HepG2 (cell line): ENCODE measurements around the gene LENG1. TPM values are rescaled to one million over a fixed set of nuclear protein-coding genes. Genes with fewer than 3 reads are reported as not detected.

ENCODE experiments used
- ATAC-seq: fragments of 200-7000 bp; cut with Tn5 transposase; 3 replicates; pipeline ENCODE4 v1.9.1; 2020; ENCODE audit warnings: mild to moderate bottlenecking, moderate library complexity
- BruUV-seq: library from RNA; stranded (reverse); fragments of 400-500 nt; replicated peaks from 2 replicates; lab custom pipeline; 2021; lab: Mats Ljungman, UMichigan
- CTCF ChIA-PET: fragments of 300-600 bp; formaldehyde crosslinking; extraction: SDS; loops from one replicate; lab custom pipeline; 2021; ENCODE audit warnings: low total read pairs, inconsistent platforms, low intra/inter-chr PET ratio; lab: Yijun Ruan, JAX
- POLR2A ChIA-PET: fragments of 350-600 bp; sonication (Branson Sonifier 250); formaldehyde crosslinking; loops from one replicate; lab custom pipeline; 2020; ENCODE audit warnings: antibody characterized with exemption, inconsistent platforms; lab: Yijun Ruan, JAX
- DNase-seq: peaks from one replicate; pipeline ENCODE4 v3.0.0-alpha.2; 2015; ENCODE audit warnings: low spot score
- FAIRE-seq: peaks from 3 replicates; lab custom pipeline; 2011; peaks lifted over from hg19 to GRCh38; lab: Jason Lieb, UNC
- H2AFZ ChIP-seq: one replicate; pipeline ENCODE4 v1.6.1; 2011; ENCODE audit warnings: low read length, inconsistent platforms
- H3K27ac ChIP-seq: fragments of 300-600 bp; 3 replicates; pipeline ENCODE4 v1.8.0; 2011; ENCODE audit warnings: mixed run types, mild to moderate bottlenecking, mixed read lengths, low read length, inconsistent platforms; ENCODE audit not compliant: insufficient read depth; ENCODE audit errors: extremely low read length
- H3K27me3 ChIP-seq, 2 experiments: fragments of 200-600 bp in 1 of 2; 2 replicates in 1 of 2; 3 replicates in 1 of 2; pipeline versions ENCODE4 v1.6.0 to v1.8.0; 2011; ENCODE audit warnings: low read length in 2 of 2, mild to moderate bottlenecking in 2 of 2, moderate library complexity in 2 of 2, inconsistent platforms in 1 of 2; ENCODE audit not compliant: insufficient read depth in 2 of 2, control insufficient read depth in 1 of 2
- H3K36me3 ChIP-seq, 2 experiments: fragments of 200-600 bp in 1 of 2; replicated peaks in 1 of 2; 2 replicates in 1 of 2; 3 replicates in 1 of 2; pipeline versions ENCODE4 v1.5.1 to v1.8.0; 2011; ENCODE audit warnings: low read length in 2 of 2, inconsistent platforms in 1 of 2; ENCODE audit not compliant: insufficient read depth in 2 of 2, control insufficient read depth in 1 of 2
- H3K4me1 ChIP-seq: 2 replicates; pipeline ENCODE4 v1.5.1; 2012; ENCODE audit warnings: low read length, inconsistent platforms; ENCODE audit not compliant: insufficient read depth
- H3K4me2 ChIP-seq: 2 replicates; pipeline ENCODE4 v1.6.0; 2011; ENCODE audit warnings: low read depth, low read length, inconsistent platforms
- H3K4me3 ChIP-seq, 3 experiments: fragments of 200-600 bp in 1 of 3; sonication (generic), shearing (Covaris generic) in 1 of 3; replicated peaks in 1 of 3; 2 replicates each; pipeline ENCODE4 v1.5.1; 2011 to 2016; ENCODE audit warnings: low read length in 3 of 3, inconsistent platforms in 2 of 3, low read depth in 2 of 3, mild to moderate bottlenecking in 2 of 3, control low read depth in 1 of 3, mixed read lengths in 1 of 3; ENCODE audit not compliant: insufficient read depth in 1 of 3
- H3K79me2 ChIP-seq: one replicate; pipeline ENCODE4 v1.6.1; 2011; ENCODE audit warnings: low read length, inconsistent platforms; ENCODE audit not compliant: insufficient read depth
- H3K9ac ChIP-seq: 2 replicates; pipeline ENCODE4 v1.6.0; 2011; ENCODE audit warnings: mild to moderate bottlenecking, low read depth, low read length, inconsistent platforms; ENCODE audit not compliant: insufficient read depth
- H3K9me3 ChIP-seq: 2 replicates; pipeline ENCODE4 v1.5.1; 2012; ENCODE audit warnings: mild to moderate bottlenecking, low read length
- H4K20me1 ChIP-seq: 2 replicates; pipeline ENCODE4 v1.6.0; 2011; ENCODE audit warnings: inconsistent platforms, mild to moderate bottlenecking, low read length, moderate library complexity; ENCODE audit not compliant: insufficient read depth
- AGO2 ChIP-seq: fragments of 200-400 bp; formaldehyde crosslinking; optimal IDR thresholded peaks from 2 replicates; pipeline ENCODE3; 2017; ENCODE audit warnings: mild to moderate bottlenecking, low read depth, low read length, moderate library complexity
- HNF4G ChIP-seq, 2 experiments: sonication (generic) in 1 of 2; formaldehyde crosslinking in 1 of 2; IDR thresholded peaks; 2 replicates each; pipeline versions ENCODE4 v1.4.0 to v1.6.1; 2011 to 2020; ENCODE audit warnings: borderline replicate concordance in 2 of 2, low read depth in 2 of 2, mild to moderate bottlenecking in 2 of 2, low read length in 1 of 2, missing genetic modification reagents in 1 of 2, moderate library complexity in 1 of 2
- RBFOX2 ChIP-seq: fragments of 200-400 bp; formaldehyde crosslinking; IDR thresholded peaks from 2 replicates; pipeline ENCODE4 v1.6.1; 2017; ENCODE audit warnings: low read depth, mild to moderate bottlenecking, low read length
- TOPORS ChIP-seq: sonication (generic); formaldehyde crosslinking; IDR thresholded peaks from 2 replicates; pipeline ENCODE4 v1.8.0; 2023; ENCODE audit warnings: mild to moderate bottlenecking, missing genetic modification reagents
- WGBS: methylation state at CpG from one replicate; pipeline ENCODE4 v1.1.6; 2017; ENCODE audit warnings: low lambda C conversion rate; 5-methylcytosine and 5-hydroxymethylcytosine counted together
- in situ Hi-C: cut with HindIII; loops from 2 replicates; pipeline ENCODE4 v1.10.0; 2017; ENCODE audit warnings: low pct_unique_long_range_greater_than_20kb; ENCODE audit not compliant: extremely low pct_ligation_motif_present
- intact Hi-C: fragments of 100-400 bp; cut with micrococcal nuclease; formaldehyde crosslinking; loops from one replicate; pipeline ENCODE4 v1.10.0; 2022; ENCODE audit not compliant: unreplicated experiment
- polyA plus RNA-seq, 8 experiments: library from polyadenylated mRNA; depleted of rRNA in 3 of 8; stranded (reverse) in 7 of 8; unstranded in 1 of 8; fragments of >200 nt; fragmentation: Illumina TruSeq in 4 of 8; extraction: Trizol in 4 of 8; gene quantifications; 2 replicates each; pipeline versions ENCODE4 v1.2.1 to v1.2.3, GENCODE V29; 2011 to 2016; ENCODE audit warnings: low read depth in 4 of 8, missing spikeins in 1 of 8, mixed read lengths in 1 of 8; ENCODE audit not compliant: insufficient read depth in 1 of 8
- total RNA-seq, 5 experiments: library from RNA; depleted of rRNA; stranded (reverse); fragments of >200 nt; fragmentation: Illumina TruSeq; extraction: Trizol; gene quantifications; 2 replicates each; pipeline ENCODE4 v1.2.3, GENCODE V29; 2016; ENCODE audit warnings: low read depth in 1 of 5

LENG1 gene
- total and polyA plus RNA-seq, 2 of the 13 experiments (the other 11 are each of a cell fraction or from before 2014, with no cell fraction given) = 1.8 to 3.8 TPM

- no peak for ATAC-seq
- WGBS = 95% methylated on average over 17 of the region's 19 CpGs
- POLR2A ChIA-PET = interaction anchor here (1.4 kb wide), 1 partner anchor 11 kb away, joined by 4 read pairs; the partner anchor contains the start of gene CNOT3
- Histone ChIP-seq H2AFZ (no peak overlapping the region), H3K27ac (no peak overlapping the region)
- TF ChIP-seq HNF4G (IDR thresholded peaks at IDR 0.05; ENCODE audit: borderline replicate concordance, low read depth, low read length) (no peak), HNF4G (CRISPR knock-in tag; IDR thresholded peaks at IDR 0.05; ENCODE audit: borderline replicate concordance, low read depth) (no peak), RBFOX2 (peak; percentile 71), AGO2 (peak; percentile 62)
- TF ChIP-seq, all 625 proteins: peak for 2
- in situ Hi-C loops (no loop called here), intact Hi-C loops (no loop called here)
- H3K9me3 ChIP-seq = no peaks in the 10 kb centered on the region
- H3K9ac ChIP-seq = no peak overlapping the region
- no peak for DNase-seq
- no peaks in the 10 kb centered on the region for H3K27me3 ChIP-seq
- no peaks in the 10 kb centered on the region for H3K4me1 ChIP-seq
- H3K4me2 ChIP-seq = no peak overlapping the region
- no TSS peak for BruUV-seq
- H3K4me3 ChIP-seq = no peak overlapping the region
- CTCF ChIA-PET = no interaction called here
- H3K79me2 ChIP-seq = no peaks in the 10 kb centered on the region
- 0 out of 2 replicates have a peak, but pooled peaks cover 3% of the 10 kb centered on the region for H4K20me1 ChIP-seq
- H3K36me3 ChIP-seq = peaks cover 63 to 96% of the 10 kb centered on the region in 2 experiments
- FAIRE-seq = no peak
Measured at GRCh38 chr19:54148158-54148557, 11.4 kb downstream of the LENG1 start.

GRCh38 chr19:54147676-54148075 is 11.8 kb downstream of the LENG1 start:
- no TSS peak for BruUV-seq
- intact Hi-C loops = no loop called here
- Histone ChIP-seq H3K36me3 (peaks cover 67 to 96% of the 10 kb centered on the region in 2 experiments), H3K4me3 (no peak overlapping the region), H3K79me2 (no peaks in the 10 kb centered on the region), H3K4me2 (no peak overlapping the region), H3K4me1 (no peaks in the 10 kb centered on the region), H2AFZ (no peak overlapping the region), H3K27me3 (no peaks in the 10 kb centered on the region), H3K9ac (no peak overlapping the region), H3K9me3 (no peaks in the 10 kb centered on the region), H3K27ac (no peak overlapping the region), H4K20me1 (peaks cover 6% of the 10 kb centered on the region; the same call in 1 of the 2 replicates)
- TF ChIP-seq AGO2 (peak; percentile 14), TOPORS (no peak)
- ChIA-PET POLR2A (interaction anchor here (1.4 kb wide), 1 partner anchor 11 kb away, joined by 4 read pairs; the partner anchor contains the start of gene CNOT3), CTCF (no interaction called here)
- DNase-seq (no peak), FAIRE-seq (no peak), ATAC-seq (no peak)
- 79% methylated on average over 3 of the region's 3 CpGs for WGBS
- in situ Hi-C loops = no loop called here
